Thoracic aorta (tissue), 2 donors: ENCODE measurements around the gene ALDH3A2. TPM values are rescaled to one million over a fixed set of nuclear protein-coding genes. Genes with fewer than 3 reads are reported as not detected.

ENCODE experiments used
- ATAC-seq: fragments of 150-250 bp; one replicate; pipeline ENCODE4 v1.8.0; 2017; ENCODE audit warnings: low read depth; ENCODE audit not compliant: insufficient number of reproducible peaks, low FRiP score
- DNase-seq: peaks from one replicate; pipeline ENCODE4 v3.0.0-alpha.2; 2020; ENCODE audit warnings: low spot score
- H3K27ac ChIP-seq, 2 donors: fragments of 200-600 bp; sonication (generic); 1 replicate in 1 of 2; 2 replicates in 1 of 2; pipeline ENCODE4 v1.5.1; 2016; ENCODE audit warnings: mild to moderate bottlenecking in 2 of 2, moderate library complexity in 2 of 2
- H3K27me3 ChIP-seq: fragments of 200-600 bp; sonication (generic); replicated peaks from 2 replicates; pipeline ENCODE4 v1.6.0; 2016; ENCODE audit warnings: mild to moderate bottlenecking; ENCODE audit not compliant: insufficient read depth
- H3K36me3 ChIP-seq: fragments of 200-600 bp; sonication (generic); one replicate; pipeline ENCODE4 v1.5.1; 2016
- H3K4me1 ChIP-seq, 2 donors: fragments of 200-600 bp; sonication (generic); 1 replicate in 1 of 2; 2 replicates in 1 of 2; pipeline versions ENCODE4 v1.5.1 to v1.6.0; 2016; ENCODE audit warnings: low read depth in 2 of 2, mild to moderate bottlenecking in 1 of 2; ENCODE audit not compliant: control insufficient read depth in 1 of 2
- H3K4me3 ChIP-seq: fragments of 200-600 bp; sonication (generic); 2 replicates; pipeline ENCODE4 v1.5.1; 2016; ENCODE audit warnings: mild to moderate bottlenecking
- H3K9me3 ChIP-seq: fragments of 200-600 bp; sonication (generic); 2 replicates; pipeline ENCODE4 v1.5.1; 2016
- CTCF ChIP-seq: fragments of 200-600 bp; sonication (generic); IDR thresholded peaks from one replicate; pipeline ENCODE4 v1.5.1; 2019; ENCODE audit warnings: antibody characterized with exemption
- total RNA-seq, 2 donors: library from RNA; depleted of rRNA; stranded (reverse); fragments of >200 nt; gene quantifications; one replicate each; pipeline versions ENCODE4 v1.1.0 to v1.2.3, GENCODE V29; 2016

ALDH3A2 gene
- total RNA-seq, 2 donors from 2014 or later = 98.1 to 125 TPM

DNA sequence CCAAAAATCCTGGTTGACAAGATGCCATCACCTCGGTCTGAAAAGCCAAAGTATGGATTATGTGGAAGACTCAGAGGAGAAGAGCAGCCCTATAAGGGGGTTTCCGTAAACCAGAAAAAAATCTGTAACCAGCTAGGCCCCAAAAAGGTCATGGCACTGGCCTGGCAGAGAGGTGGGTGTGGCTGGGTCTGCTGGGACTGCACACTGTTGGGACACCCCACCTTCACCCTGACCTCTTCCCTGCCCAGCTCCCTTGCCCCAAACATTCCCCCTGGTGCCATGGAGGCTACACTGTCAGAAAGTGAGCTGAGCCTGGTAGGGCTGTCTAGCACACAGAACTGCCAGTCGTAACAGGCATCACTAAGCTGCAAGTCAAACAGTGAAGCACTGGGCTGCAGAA, 61.3 kb downstream of the ALDH3A2 start:
- DNase-seq = no peak
- no peak for TF ChIP-seq CTCF
- H3K27ac ChIP-seq = no peak overlapping the region
- no peak for ATAC-seq
- no peak overlapping the region for H3K4me3 ChIP-seq
- no peaks in the 10 kb centered on the region for H3K36me3 ChIP-seq
- H3K27me3 ChIP-seq = no peaks in the 10 kb centered on the region
- H3K4me1 ChIP-seq = peaks cover under 1 to 1% of the 10 kb centered on the region in 2 donors
- no peaks in the 10 kb centered on the region for H3K9me3 ChIP-seq

DNA sequence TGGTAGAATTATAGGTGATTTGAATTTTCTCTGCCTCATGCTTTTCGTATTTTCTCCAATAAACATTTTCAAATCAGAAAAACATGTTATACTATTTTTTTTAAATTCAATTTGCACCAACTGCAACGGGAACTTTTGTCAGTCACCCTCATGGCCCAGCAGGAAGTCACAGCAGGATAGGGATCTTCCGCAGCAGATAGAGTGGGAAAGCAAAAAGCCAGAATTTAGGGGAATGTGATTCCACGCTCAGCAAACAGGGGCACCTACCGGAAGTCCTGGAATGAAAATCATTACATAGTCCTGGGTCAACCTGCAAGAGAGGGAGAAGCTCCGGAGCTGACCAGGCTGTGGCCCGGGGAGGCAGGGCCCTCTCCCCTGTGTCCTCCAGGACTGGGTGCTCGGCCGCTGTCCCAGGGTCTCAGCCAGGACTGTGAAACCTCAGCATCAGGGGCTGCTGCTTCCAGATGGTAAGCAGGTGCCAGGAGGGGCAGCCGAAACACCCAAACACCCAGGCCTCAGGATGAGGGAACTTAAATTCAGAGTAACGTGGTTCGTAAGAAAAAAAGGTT, 64.0 kb downstream of the ALDH3A2 start:
- no peak overlapping the region for H3K27ac ChIP-seq
- TF ChIP-seq CTCF = no peak
- H3K27me3 ChIP-seq = no peaks in the 10 kb centered on the region
- H3K36me3 ChIP-seq = no peaks in the 10 kb centered on the region
- H3K9me3 ChIP-seq = no peaks in the 10 kb centered on the region
- H3K4me3 ChIP-seq = no peak overlapping the region
- no peak for DNase-seq
- H3K4me1 ChIP-seq = no peaks in the 10 kb centered on the region
- no peak for ATAC-seq

DNA sequence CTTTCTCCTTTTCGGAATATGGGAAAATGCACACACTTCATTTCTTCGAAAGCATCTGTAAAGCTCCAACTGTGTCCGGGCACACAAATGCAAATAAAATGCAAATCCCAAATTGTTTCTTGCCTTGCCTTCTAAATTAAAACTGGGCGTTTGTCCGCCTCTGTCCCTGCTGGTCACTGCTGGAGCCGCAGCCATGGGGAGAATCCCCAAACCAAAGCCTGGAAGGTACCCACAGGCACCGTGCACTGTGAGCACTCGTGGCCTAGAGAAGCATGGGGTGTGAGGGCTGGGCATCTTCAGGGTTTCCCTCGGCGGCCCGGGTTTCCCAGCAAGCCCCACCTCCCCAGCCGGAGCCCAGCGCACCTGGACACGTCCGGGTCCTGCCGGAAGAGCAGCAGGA, 64.9 kb downstream of the ALDH3A2 start:
- Histone ChIP-seq H3K27me3 (no peaks in the 10 kb centered on the region), H3K4me1 (no peaks in the 10 kb centered on the region), H3K4me3 (no peak overlapping the region), H3K27ac (no peak overlapping the region), H3K9me3 (no peaks in the 10 kb centered on the region), H3K36me3 (no peaks in the 10 kb centered on the region)
- DNase-seq (no peak), ATAC-seq (no peak)
- no peak for TF ChIP-seq CTCF

GRCh38 chr17:19713901-19714361, 65.4 kb downstream of the ALDH3A2 start:
- Histone ChIP-seq H3K9me3 (no peaks in the 10 kb centered on the region), H3K4me1 (no peaks in the 10 kb centered on the region), H3K27me3 (no peaks in the 10 kb centered on the region), H3K4me3 (no peak overlapping the region), H3K27ac (no peak overlapping the region), H3K36me3 (no peaks in the 10 kb centered on the region)
- no peak for ATAC-seq
- no peak for TF ChIP-seq CTCF
- no peak for DNase-seq

DNA sequence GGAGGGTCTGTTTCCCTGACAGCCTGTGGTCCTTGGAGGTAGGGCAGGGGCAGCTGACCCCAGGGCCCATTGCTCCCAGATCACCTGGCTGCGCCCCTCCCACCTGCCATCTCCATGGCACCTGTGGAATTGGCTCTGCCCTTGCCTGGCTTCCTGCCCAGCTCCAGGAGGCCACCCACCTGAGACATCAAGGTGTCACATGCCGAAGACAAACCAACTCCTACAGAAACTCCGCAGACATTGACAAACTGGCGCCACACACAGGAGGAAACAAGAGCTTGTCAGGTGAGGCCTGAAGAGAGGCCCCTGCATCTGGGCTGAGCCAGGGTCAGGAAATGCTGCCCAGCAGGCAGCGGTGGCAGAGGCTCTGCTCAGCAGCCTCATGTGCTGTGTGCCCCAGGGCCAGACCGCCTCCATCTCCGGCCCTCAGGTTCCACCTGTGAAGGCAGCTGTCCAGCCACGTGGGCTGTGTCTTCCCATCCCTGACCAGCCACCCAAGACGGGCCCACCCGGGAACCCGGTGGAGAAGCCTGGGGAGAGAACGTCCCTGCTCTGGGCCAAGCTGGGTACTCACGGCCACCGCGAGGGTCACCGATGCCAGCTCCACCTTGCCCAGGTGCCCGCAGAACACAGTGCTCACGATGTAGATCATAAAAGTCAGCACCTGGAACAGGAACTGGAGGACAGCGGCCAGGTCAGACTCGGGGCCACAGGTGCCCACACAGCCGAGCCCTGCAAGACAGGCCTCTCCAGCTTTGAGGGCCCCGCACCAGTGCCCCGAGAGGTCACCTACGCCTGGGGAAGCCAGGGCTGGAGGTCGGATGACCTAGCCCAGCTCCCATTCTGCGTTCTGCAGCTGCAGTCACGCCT, 66.2 kb downstream of the ALDH3A2 start:
- no peaks in the 10 kb centered on the region for H3K36me3 ChIP-seq
- DNase-seq (no peak), ATAC-seq (no peak)
- no peaks in the 10 kb centered on the region for H3K9me3 ChIP-seq
- no peak overlapping the region for H3K27ac ChIP-seq
- no peak overlapping the region for H3K4me3 ChIP-seq
- no peaks in the 10 kb centered on the region for H3K4me1 ChIP-seq
- no peak for TF ChIP-seq CTCF
- H3K27me3 ChIP-seq = no peaks in the 10 kb centered on the region
